Medulla oblongata (tissue), 1 donor: ENCODE measurements around the gene SLC22A6.

Experiments
- DNase-seq: peaks from one replicate; pipeline ENCODE4 v3.0.0-alpha.2; 2015; ENCODE audit errors: extremely low spot score

Gene SLC22A6

GRCh38 chr11:62931499-62932278, 53.1 kb downstream of the SLC22A6 start:
- no peak for DNase-seq

- no peak for DNase-seq
Observed at GRCh38 chr11:62930666-62931065, 54.1 kb downstream of the SLC22A6 start.

- DNase-seq = no peak
Observed at GRCh38 chr11:62930157-62930556, 54.6 kb downstream of the SLC22A6 start.

GRCh38 chr11:62928011-62928410, 56.8 kb downstream of the SLC22A6 start:
- DNase-seq = no peak

GRCh38 chr11:62926680-62927455, 57.9 kb downstream of the SLC22A6 start:
- no peak for DNase-seq
